Measurements from ENCODE around the gene CCDC124. TPM values are rescaled to one million over a fixed set of nuclear protein-coding genes. Genes with fewer than 3 reads are reported as not detected.

Gene CCDC124
- total and polyA plus RNA-seq, 2 donors from 2014 or later: 59.5 to 120 TPM

DNA sequence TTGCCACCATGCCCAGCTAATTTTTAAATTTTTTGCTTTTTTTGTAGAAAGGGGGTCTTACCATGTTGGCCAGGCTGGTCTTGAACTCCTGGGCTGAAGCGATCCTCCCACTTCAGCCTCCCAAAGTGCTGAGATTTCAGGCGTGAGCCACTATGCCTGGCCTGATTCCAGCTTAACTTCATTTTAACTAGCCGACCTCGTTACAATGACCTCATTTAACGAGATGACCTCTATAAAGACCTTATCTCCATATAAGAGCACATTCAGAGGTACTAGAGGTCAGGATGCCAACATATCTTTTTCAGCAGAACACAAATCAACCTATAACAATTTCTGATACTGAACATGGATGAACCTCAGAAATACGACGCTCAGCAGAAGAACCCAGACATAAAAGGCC lies 44.7 kb downstream of the CCDC124 start:
- H3K4me1 ChIP-seq (ENCODE audit: control insufficient read depth in 2 of 3, insufficient read depth in 2 of 3, low read depth in 1 of 3, low read length in 3 of 3): no peaks in the 10 kb centered on the region
- DNase-seq (no peak), FAIRE-seq (no peak)
- no peak overlapping the region for H3K27ac ChIP-seq (ENCODE audit: low read depth in 2 of 2, low read length in 2 of 2)
- H3K36me3 ChIP-seq (ENCODE audit: control insufficient read depth in 2 of 3, insufficient read depth in 3 of 3, low read length in 3 of 3): no peaks in the 10 kb centered on the region
- intact Hi-C loops (cut with DNase I): no loop called here
- TF ChIP-seq, protein P1, sequence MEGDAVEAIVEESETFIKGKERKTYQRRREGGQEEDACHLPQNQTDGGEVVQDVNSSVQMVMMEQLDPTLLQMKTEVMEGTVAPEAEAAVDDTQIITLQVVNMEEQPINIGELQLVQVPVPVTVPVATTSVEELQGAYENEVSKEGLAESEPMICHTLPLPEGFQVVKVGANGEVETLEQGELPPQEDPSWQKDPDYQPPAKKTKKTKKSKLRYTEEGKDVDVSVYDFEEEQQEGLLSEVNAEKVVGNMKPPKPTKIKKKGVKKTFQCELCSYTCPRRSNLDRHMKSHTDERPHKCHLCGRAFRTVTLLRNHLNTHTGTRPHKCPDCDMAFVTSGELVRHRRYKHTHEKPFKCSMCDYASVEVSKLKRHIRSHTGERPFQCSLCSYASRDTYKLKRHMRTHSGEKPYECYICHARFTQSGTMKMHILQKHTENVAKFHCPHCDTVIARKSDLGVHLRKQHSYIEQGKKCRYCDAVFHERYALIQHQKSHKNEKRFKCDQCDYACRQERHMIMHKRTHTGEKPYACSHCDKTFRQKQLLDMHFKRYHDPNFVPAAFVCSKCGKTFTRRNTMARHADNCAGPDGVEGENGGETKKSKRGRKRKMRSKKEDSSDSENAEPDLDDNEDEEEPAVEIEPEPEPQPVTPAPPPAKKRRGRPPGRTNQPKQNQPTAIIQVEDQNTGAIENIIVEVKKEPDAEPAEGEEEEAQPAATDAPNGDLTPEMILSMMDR (IDR thresholded peaks at IDR 0.05; ENCODE audit: borderline replicate concordance, extremely low read depth, insufficient read depth): no peak
- H3K9ac ChIP-seq (ENCODE audit: low read length in 3 of 3): no peak overlapping the region
- no peaks in the 10 kb centered on the region for H3K27me3 ChIP-seq (ENCODE audit: control insufficient read depth, insufficient read depth, low read length)
- H3K9me3 ChIP-seq (ENCODE audit: control insufficient read depth in 2 of 3, insufficient read depth in 1 of 3, low read length in 3 of 3): no peaks in the 10 kb centered on the region
- H3K4me3 ChIP-seq (ENCODE audit: low read length in 3 of 3): no peak overlapping the region

DNA sequence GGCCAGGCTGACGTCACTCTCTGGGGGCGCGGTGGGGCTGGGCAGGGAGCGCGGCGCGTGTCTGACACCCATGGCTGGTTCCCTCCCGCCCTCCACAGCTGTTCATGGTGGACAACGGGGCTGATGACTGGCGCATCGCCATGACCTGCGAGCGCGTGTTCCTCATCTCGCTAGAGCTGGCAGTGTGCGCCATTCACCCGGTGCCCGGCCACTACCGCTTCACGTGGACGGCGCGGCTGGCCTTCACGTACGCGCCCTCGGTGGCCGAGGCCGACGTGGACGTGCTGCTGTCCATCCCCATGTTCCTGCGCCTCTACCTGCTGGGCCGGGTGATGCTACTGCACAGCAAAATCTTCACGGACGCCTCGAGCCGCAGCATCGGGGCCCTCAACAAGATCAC lies 48.8 kb downstream of the CCDC124 start:
- Histone ChIP-seq H3K9me3 (ENCODE audit: control insufficient read depth in 2 of 3, insufficient read depth in 1 of 3, low read length in 3 of 3) (no peaks in the 10 kb centered on the region), H3K27ac (ENCODE audit: low read depth in 2 of 2, low read length in 2 of 2) (no peak overlapping the region), H3K4me1 (ENCODE audit: control insufficient read depth in 2 of 3, insufficient read depth in 2 of 3, low read depth in 1 of 3, low read length in 3 of 3) (no peaks in the 10 kb centered on the region), H3K4me3 (ENCODE audit: low read length in 3 of 3) (no peak overlapping the region), H3K9ac (ENCODE audit: low read length in 3 of 3) (no peak overlapping the region), H3K36me3 (ENCODE audit: control insufficient read depth in 2 of 3, insufficient read depth in 3 of 3, low read length in 3 of 3) (no peaks in the 10 kb centered on the region), H3K27me3 (ENCODE audit: control insufficient read depth, insufficient read depth, low read length) (no peaks in the 10 kb centered on the region)
- DNase-seq (no peak), FAIRE-seq (no peak)
- intact Hi-C loops (cut with DNase I): no loop called here
- TF ChIP-seq, protein P1 (IDR thresholded peaks at IDR 0.05; ENCODE audit: borderline replicate concordance, extremely low read depth, insufficient read depth): no peak

DNA sequence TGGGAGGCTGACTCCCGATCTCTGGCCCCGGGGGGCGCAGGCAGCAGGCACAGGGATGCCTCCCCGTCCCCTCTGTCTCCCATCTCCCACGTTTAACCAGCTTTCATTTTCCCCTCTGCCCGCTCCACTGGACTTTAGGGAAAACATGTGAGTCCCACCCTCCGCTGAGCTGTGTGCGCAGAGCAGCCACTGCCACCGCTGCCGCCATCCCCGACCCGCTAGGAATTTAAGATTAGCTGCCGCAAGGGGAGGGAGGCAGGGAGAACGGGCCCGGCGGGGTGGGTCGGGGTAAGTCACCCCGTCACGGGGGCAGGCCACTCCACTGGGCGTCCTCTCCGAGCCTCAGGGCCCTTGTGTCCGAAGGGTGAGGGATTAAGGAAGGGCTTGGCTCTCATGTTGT lies 49.6 kb downstream of the CCDC124 start:
- DNase-seq (no peak), FAIRE-seq (no peak)
- no peaks in the 10 kb centered on the region for H3K36me3 ChIP-seq (ENCODE audit: control insufficient read depth in 2 of 3, insufficient read depth in 3 of 3, low read length in 3 of 3)
- no peaks in the 10 kb centered on the region for H3K27me3 ChIP-seq (ENCODE audit: control insufficient read depth, insufficient read depth, low read length)
- H3K9me3 ChIP-seq (ENCODE audit: control insufficient read depth in 2 of 3, insufficient read depth in 1 of 3, low read length in 3 of 3): no peaks in the 10 kb centered on the region
- TF ChIP-seq, protein P1 (IDR thresholded peaks at IDR 0.05; ENCODE audit: borderline replicate concordance, extremely low read depth, insufficient read depth): no peak
- no peaks in the 10 kb centered on the region for H3K4me1 ChIP-seq (ENCODE audit: control insufficient read depth in 2 of 3, insufficient read depth in 2 of 3, low read depth in 1 of 3, low read length in 3 of 3)
- no peak overlapping the region for H3K9ac ChIP-seq (ENCODE audit: low read length in 3 of 3)
- intact Hi-C loops (cut with DNase I): no loop called here
- no peak overlapping the region for H3K4me3 ChIP-seq (ENCODE audit: low read length in 3 of 3)
- H3K27ac ChIP-seq (ENCODE audit: low read depth in 2 of 2, low read length in 2 of 2): no peak overlapping the region
